H1 (cell line): ENCODE results near the gene MARCHF2. TPM values are rescaled to one million over a fixed set of nuclear protein-coding genes. Genes with fewer than 3 reads are reported as not detected.

Source experiments
- CTCF ChIA-PET: fragments of 300-600 bp; sonication (Branson Sonifier 250); formaldehyde crosslinking; loops from one replicate; lab custom pipeline; 2021; ENCODE audit not compliant: partially characterized antibody; lab: Charles Lee
- POLR2A ChIA-PET: fragments of 300-600 bp; sonication (Branson Sonifier 250); formaldehyde crosslinking; loops from one replicate; lab custom pipeline; 2021; ENCODE audit warnings: inconsistent platforms; ENCODE audit not compliant: partially characterized antibody; lab: Charles Lee
- DNase-seq, 2 experiments: peaks; one replicate each; pipeline versions ENCODE4 v3.0.0 to v3.0.0-alpha.2; 2010 to 2022; ENCODE audit warnings: low spot score in 2 of 2, low read depth in 1 of 2, mixed read lengths in 1 of 2
- FAIRE-seq: peaks from 2 replicates; lab custom pipeline; 2011; peaks lifted over from hg19 to GRCh38; lab: Jason Lieb, UNC
- H2AFZ ChIP-seq: 2 replicates; pipeline ENCODE4 v1.8.1; 2012; ENCODE audit warnings: low read length, inconsistent platforms
- H2AK5ac ChIP-seq: 2 replicates; pipeline ENCODE4 v1.6.1; 2013; ENCODE audit warnings: low read depth, low read length
- H2BK120ac ChIP-seq: replicated peaks from 2 replicates; pipeline ENCODE3; 2013; ENCODE audit warnings: low read depth, low read length, inconsistent platforms
- H2BK12ac ChIP-seq: 2 replicates; pipeline ENCODE4 v1.6.1; 2013; ENCODE audit warnings: low read depth, low read length
- H2BK15ac ChIP-seq: 2 replicates; pipeline ENCODE4 v1.6.1; 2013; ENCODE audit warnings: low read length
- H2BK20ac ChIP-seq: 2 replicates; pipeline ENCODE4 v1.6.1; 2013; ENCODE audit warnings: low read length
- H2BK5ac ChIP-seq: 2 replicates; pipeline ENCODE4 v1.6.1; 2013; ENCODE audit warnings: low read depth, low read length
- H3K14ac ChIP-seq: 2 replicates; pipeline ENCODE4 v1.6.1; 2013; ENCODE audit warnings: inconsistent platforms; ENCODE audit not compliant: insufficient read length
- H3K18ac ChIP-seq: 2 replicates; pipeline ENCODE4 v1.6.1; 2013; ENCODE audit warnings: low read length; ENCODE audit errors: extremely low read depth
- H3K23ac ChIP-seq: 2 replicates; pipeline ENCODE4 v1.6.1; 2013; ENCODE audit warnings: inconsistent platforms; ENCODE audit not compliant: insufficient read length
- H3K23me2 ChIP-seq: 2 replicates; pipeline ENCODE4 v1.6.1; 2013; ENCODE audit warnings: low read depth, low read length
- H3K27ac ChIP-seq: 2 replicates; pipeline ENCODE4 v1.6.1; 2011; ENCODE audit warnings: low read depth, low read length, inconsistent platforms
- H3K27me3 ChIP-seq, 4 experiments: replicated peaks in 1 of 4; 1 replicate in 1 of 4; 2 replicates in 3 of 4; pipeline versions ENCODE4 v1.6.1 to v1.8.1; 2011 to 2013; ENCODE audit warnings: low read length in 3 of 4, mild to moderate bottlenecking in 3 of 4, inconsistent platforms in 2 of 4, mixed read lengths in 2 of 4, moderate library complexity in 1 of 4; ENCODE audit not compliant: control insufficient read depth in 3 of 4, insufficient read depth in 3 of 4; ENCODE audit errors: extremely low read depth in 1 of 4
- H3K36me3 ChIP-seq, 4 experiments: 2 replicates each; pipeline versions ENCODE4 v1.6.1 to v1.8.1; 2011 to 2013; ENCODE audit warnings: mild to moderate bottlenecking in 4 of 4, low read length in 3 of 4, moderate library complexity in 2 of 4, control low read depth in 1 of 4, inconsistent platforms in 1 of 4; ENCODE audit not compliant: insufficient read depth in 4 of 4, control insufficient read depth in 2 of 4
- H3K4ac ChIP-seq: replicated peaks from 2 replicates; pipeline ENCODE3; 2013; ENCODE audit warnings: low read length, low read depth, mixed read lengths, inconsistent platforms; ENCODE audit not compliant: insufficient read length
- H3K4me1 ChIP-seq, 4 experiments: replicated peaks in 1 of 4; 1 replicate in 1 of 4; 2 replicates in 3 of 4; pipeline versions ENCODE4 v1.6.1 to v1.8.1; 2011 to 2013; ENCODE audit warnings: low read length in 3 of 4, inconsistent platforms in 2 of 4, mixed read lengths in 1 of 4; ENCODE audit not compliant: insufficient read depth in 4 of 4, control insufficient read depth in 3 of 4
- H3K4me2 ChIP-seq, 2 experiments: 2 replicates each; pipeline versions ENCODE4 v1.6.1 to v1.8.1; 2011 to 2013; ENCODE audit warnings: low read depth in 2 of 2, low read length in 2 of 2, control low read depth in 1 of 2, inconsistent platforms in 1 of 2, mild to moderate bottlenecking in 1 of 2; ENCODE audit not compliant: insufficient read depth in 1 of 2
- H3K4me3 ChIP-seq, 4 experiments: fragments of 200-600, 300-600 bp in 1 of 4; sonication (generic), shearing (Covaris generic), sonication (Bioruptor Twin) in 1 of 4; 2 replicates each; pipeline versions ENCODE4 v1.5.1 to v1.8.1; 2011 to 2016; ENCODE audit warnings: low read length in 4 of 4, low read depth in 3 of 4, control low read depth in 2 of 4, inconsistent platforms in 2 of 4, mild to moderate bottlenecking in 2 of 4, mixed read lengths in 1 of 4, moderate library complexity in 1 of 4; ENCODE audit not compliant: insufficient read depth in 2 of 4; ENCODE audit errors: extremely low read depth in 1 of 4
- H3K56ac ChIP-seq: replicated peaks from 2 replicates; pipeline ENCODE3; 2013; ENCODE audit warnings: low read depth, mild to moderate bottlenecking, mixed read lengths, low read length, inconsistent platforms; ENCODE audit not compliant: insufficient read length
- H3K79me1 ChIP-seq: 2 replicates; pipeline ENCODE4 v1.6.1; 2013; ENCODE audit warnings: low read depth, low read length, control low read depth
- H3K79me2 ChIP-seq, 2 experiments: 2 replicates each; pipeline versions ENCODE4 v1.6.1 to v1.8.1; 2012 to 2013; ENCODE audit warnings: low read length in 2 of 2, mild to moderate bottlenecking in 2 of 2, inconsistent platforms in 1 of 2; ENCODE audit not compliant: insufficient read depth in 2 of 2, control insufficient read depth in 1 of 2
- H3K9ac ChIP-seq, 4 experiments: replicated peaks in 1 of 4; 1 replicate in 1 of 4; 2 replicates in 3 of 4; pipeline versions ENCODE4 v1.6.1 to v1.8.1; 2011 to 2013; ENCODE audit warnings: low read depth in 3 of 4, low read length in 3 of 4, control low read depth in 2 of 4, mild to moderate bottlenecking in 2 of 4, moderate library complexity in 2 of 4, inconsistent platforms in 1 of 4; ENCODE audit errors: extremely low read depth in 1 of 4
- H3K9me3 ChIP-seq, 2 experiments: 2 replicates each; pipeline versions ENCODE4 v1.6.1 to v1.8.1; 2012 to 2013; ENCODE audit warnings: mild to moderate bottlenecking in 2 of 2, moderate library complexity in 2 of 2, control low read depth in 1 of 2, inconsistent platforms in 1 of 2, low read depth in 1 of 2, low read length in 1 of 2, mixed read lengths in 1 of 2; ENCODE audit not compliant: insufficient read depth in 2 of 2
- H4K20me1 ChIP-seq, 2 experiments: replicated peaks in 1 of 2; 2 replicates each; pipeline versions ENCODE3 to v1.8.1; 2011 to 2013; ENCODE audit warnings: inconsistent platforms in 2 of 2, low read length in 2 of 2, mild to moderate bottlenecking in 1 of 2; ENCODE audit not compliant: insufficient read depth in 2 of 2, control insufficient read depth in 1 of 2
- H4K5ac ChIP-seq: 2 replicates; pipeline ENCODE4 v1.6.1; 2013; ENCODE audit warnings: low read length, low read depth, mixed read lengths, inconsistent platforms; ENCODE audit not compliant: insufficient read length
- H4K8ac ChIP-seq: 2 replicates; pipeline ENCODE4 v1.8.0; 2013; ENCODE audit warnings: mild to moderate bottlenecking, moderate library complexity, low read length, inconsistent platforms; ENCODE audit not compliant: insufficient read depth; ENCODE audit errors: extremely low read depth
- H4K91ac ChIP-seq: replicated peaks from 2 replicates; pipeline ENCODE3; 2013; ENCODE audit warnings: low read length, mixed read lengths, inconsistent platforms; ENCODE audit not compliant: insufficient read length
- ATF2 ChIP-seq: IDR thresholded peaks from 2 replicates; pipeline ENCODE4 v1.6.1; 2012; ENCODE audit warnings: low read length, inconsistent platforms
- JUN ChIP-seq: IDR thresholded peaks from 2 replicates; pipeline ENCODE4 v1.6.1; 2011; ENCODE audit warnings: low read depth, mild to moderate bottlenecking, improper control_type of control experiment, low read length
- KDM1A ChIP-seq: fragments of 200-600, 300-600 bp; sonication (generic); IDR thresholded peaks from 2 replicates; pipeline ENCODE4 v1.7.1; 2016; ENCODE audit warnings: mild to moderate bottlenecking, low read length, borderline replicate concordance
- NANOG ChIP-seq: IDR thresholded peaks from 2 replicates; pipeline ENCODE4 v1.6.1; 2011; ENCODE audit warnings: low read length, low read depth, mild to moderate bottlenecking, inconsistent platforms; ENCODE audit not compliant: insufficient read depth, poor library complexity, severe bottlenecking
- NRF1 ChIP-seq: IDR thresholded peaks from 2 replicates; pipeline ENCODE4 v1.6.1; 2011; ENCODE audit warnings: mild to moderate bottlenecking, low read depth, low read length, improper control_type of control experiment
- RFX5 ChIP-seq: IDR thresholded peaks from 2 replicates; pipeline ENCODE4 v1.6.1; 2011; ENCODE audit warnings: low read depth, low read length, improper control_type of control experiment, borderline replicate concordance
- SUZ12 ChIP-seq: fragments of 200-600 bp; sonication (generic); IDR thresholded peaks from 2 replicates; pipeline ENCODE4 v1.6.1; 2012; ENCODE audit warnings: mild to moderate bottlenecking, inconsistent platforms, low read length, moderate library complexity, mixed read lengths
- TBP ChIP-seq: IDR thresholded peaks from 2 replicates; pipeline ENCODE4 v1.6.1; 2011; ENCODE audit warnings: low read depth, low read length, improper control_type of control experiment
- ZNF274 ChIP-seq: IDR thresholded peaks from 2 replicates; pipeline ENCODE4 v1.7.0; 2012; ENCODE audit warnings: low read length, borderline replicate concordance; ENCODE audit errors: extremely low read depth
- WGBS, 2 experiments: shearing (Covaris generic) in 1 of 2; methylation state at CpG; one replicate each; pipeline versions ENCODE4 v1.1.6 to v1.1.7; 2013 to 2015; ENCODE audit warnings: low lambda C conversion rate in 2 of 2, mixed read lengths in 2 of 2, inconsistent platforms in 1 of 2, low coverage in 1 of 2, missing lambda C conversion rate in 1 of 2; ENCODE audit not compliant: insufficient replicate concordance in 2 of 2, insufficient coverage in 1 of 2, insufficient read length in 1 of 2; ENCODE audit errors: extremely low coverage in 1 of 2, missing lambda C conversion rate in 1 of 2; 5-methylcytosine and 5-hydroxymethylcytosine counted together
- polyA plus RNA-seq, 7 experiments: library from polyadenylated mRNA; depleted of rRNA in 3 of 7; stranded (reverse) in 5 of 7; unstranded in 2 of 7; fragments of >200 nt in 5 of 7; fragments of 200-250 nt in 2 of 7; gene quantifications; 1 replicate in 5 of 7; 2 replicates in 1 of 7; 4 replicates in 1 of 7; pipeline versions ENCODE4 v1.2.1 to v1.2.3, GENCODE V29; 2011 to 2013; ENCODE audit warnings: missing spikeins in 2 of 7, mixed read lengths in 2 of 7
- total RNA-seq: library from RNA; stranded (reverse); fragmentation: NEBNext Ultra II Directional; extraction: Animal tissue kit (Norgen Biotek cat#: 25700); gene quantifications from 2 replicates; pipeline ENCODE4 v1.2.1, GENCODE V29; 2021

Gene MARCHF2
- total and polyA plus RNA-seq, 2 of the 8 experiments (the other 6 are each of a cell fraction or from before 2014, with no cell fraction given) = 18.5 to 46.2 TPM

DNA sequence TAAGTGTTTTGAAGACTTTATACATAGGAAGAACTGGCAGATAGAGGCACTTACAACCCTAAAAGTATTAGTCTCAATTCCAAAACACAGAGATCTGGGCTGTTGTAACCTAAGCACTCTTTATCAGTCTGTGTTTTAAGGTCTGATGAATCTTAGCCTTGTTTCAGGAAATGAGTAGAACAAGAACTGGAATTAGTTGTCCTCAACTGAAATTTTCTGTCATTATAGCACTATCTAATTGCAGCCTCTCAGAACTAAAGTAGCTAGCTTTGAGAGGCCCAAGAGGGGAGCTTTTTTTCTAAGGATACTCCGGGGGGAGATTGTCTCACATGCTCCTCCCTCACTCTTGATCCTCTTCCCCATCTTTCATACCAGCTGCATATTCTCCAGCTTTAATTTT is 44.7 kb downstream of the MARCHF2 start:
- Histone ChIP-seq H2AK5ac (no peak overlapping the region), H4K5ac (no peak overlapping the region), H3K79me1 (peaks cover 8% of the 10 kb centered on the region), H3K4me2 (no peak overlapping the region), H2BK12ac (no peak overlapping the region), H3K23ac (no peak overlapping the region), H3K23me2 (no peaks in the 10 kb centered on the region), H3K27ac (no peak overlapping the region), H2BK120ac (no peak overlapping the region), H4K20me1 (peaks cover 50 to 69% of the 10 kb centered on the region in 2 experiments), H3K9ac (no peak overlapping the region), H3K18ac (no peak overlapping the region), H4K8ac (no peak overlapping the region), H2BK5ac (no peak overlapping the region), H3K27me3 (no peaks in the 10 kb centered on the region), H3K9me3 (no peaks in the 10 kb centered on the region), H3K4me1 (peaks cover 8 to 14% (median 13%) of the 10 kb centered on the region in 4 experiments), H3K14ac (no peak overlapping the region), H2AFZ (no peak overlapping the region), H3K4me3 (no peak overlapping the region), H3K79me2 (peaks cover 81 to 100% of the 10 kb centered on the region in 2 experiments), H4K91ac (no peak overlapping the region), H3K36me3 (peaks cover 18 to 30% (median 23%) of the 10 kb centered on the region in 4 experiments; a peak in 6 of 8 replicates), H2BK20ac (no peak overlapping the region), H2BK15ac (no peak overlapping the region), H3K4ac (no peak overlapping the region), H3K56ac (no peak overlapping the region)
- FAIRE-seq = no peak
- ChIA-PET POLR2A (interaction anchor here (0.9 to 1.4 kb wide), 3 partner anchors 8 to 11 kb away, joined by 3 to 7 read pairs (median 7); no protein-coding TSS in a partner anchor), CTCF (interaction anchor here (0.6 to 2.2 kb wide), 8 partner anchors 12 to 193 kb away, joined by 3 to 6 read pairs (median 4); no protein-coding TSS in a partner anchor)
- TF ChIP-seq JUN = no peak
- no peak for TF ChIP-seq TBP
- no peak for TF ChIP-seq ATF2
- no peak for TF ChIP-seq ZNF274
- TF ChIP-seq RFX5 = no peak
- no peak for TF ChIP-seq NANOG
- no peak for TF ChIP-seq SUZ12
- TF ChIP-seq KDM1A = no peak
- TF ChIP-seq NRF1 = no peak
- no peak for DNase-seq
- 94% methylated on average over 1 of the region's 1 CpG; no CpG with 5 or more reads in 1 of the 2 experiments for WGBS, 2 experiments
